GM21825 (cell line): Measurements from ENCODE around the gene PTPRCAP.
"Not testable (repeated sequence)": the region's sequence is repeated elsewhere in the genome, so short reads cannot be mapped to it uniquely, and the experiment has no call there.

Source experiments
- ATAC-seq: cut with Tn5 transposase; IDR thresholded peaks from one replicate; pipeline ENCODE4 v1.9.1; 2021; ENCODE audit warnings: mild to moderate bottlenecking, moderate library complexity; ENCODE audit not compliant: unreplicated experiment

PTPRCAP gene

GRCh38 chr11:67428052-67429001 is 9.2 kb downstream of the PTPRCAP start, which contains the start of gene RPS6KB2:
TSS of gene RPS6KB2 (plus strand) at chr11:67428494. CDS start at chr11:67428546, 52 bp downstream.
- ATAC-seq, result peak; percentile 82

GRCh38 chr11:67427364-67427859 is 10.1 kb downstream of the PTPRCAP start:
- not testable (repeated sequence) for ATAC-seq

GRCh38 chr11:67423891-67424613 is 13.4 kb downstream of the PTPRCAP start:
- ATAC-seq, result no peak

GRCh38 chr11:67423466-67423865 is 14.0 kb downstream of the PTPRCAP start:
- no peak for ATAC-seq

GRCh38 chr11:67422891-67423290 is 14.6 kb downstream of the PTPRCAP start:
- no peak for ATAC-seq

- ATAC-seq, result no peak
Measured at GRCh38 chr11:67421430-67422031, 16.0 kb downstream of the PTPRCAP start.

GRCh38 chr11:67420646-67421429 is 16.6 kb downstream of the PTPRCAP start:
- ATAC-seq, result peak; percentile 68

- ATAC-seq, result no peak
Measured at GRCh38 chr11:67420147-67420645, 17.3 kb downstream of the PTPRCAP start.

GRCh38 chr11:67419325-67420049 is 18.0 kb downstream of the PTPRCAP start:
- ATAC-seq, result no peak

- ATAC-seq, result no peak
Measured at GRCh38 chr11:67418476-67419281, 18.8 kb downstream of the PTPRCAP start.

- ATAC-seq, result no peak
Measured at GRCh38 chr11:67417425-67417824, 20.1 kb downstream of the PTPRCAP start.

- no peak for ATAC-seq
Measured at GRCh38 chr11:67416416-67417335, 20.8 kb downstream of the PTPRCAP start.

- ATAC-seq, result no peak
Measured at GRCh38 chr11:67415501-67416304, 21.8 kb downstream of the PTPRCAP start, which contains the start of gene CARNS1. TSS of gene CARNS1 (plus strand) at chr11:67415678. CDS start at chr11:67416200, 522 bp downstream.

- ATAC-seq, result no peak
Measured at GRCh38 chr11:67413266-67413849, 24.1 kb downstream of the PTPRCAP start.

GRCh38 chr11:67412495-67413179 is 24.8 kb downstream of the PTPRCAP start:
- no peak for ATAC-seq

GRCh38 chr11:67411785-67412152 is 25.7 kb downstream of the PTPRCAP start:
- no peak for ATAC-seq
